ENCODE measurements around the gene HERC2. TPM values are rescaled to one million over a fixed set of nuclear protein-coding genes. Genes with fewer than 3 reads are reported as not detected.

The HERC2 gene
- total and polyA plus RNA-seq, 9 of the 15 experiments (the other 6 are each of a cell fraction or from before 2014, with no cell fraction given), result 10.6 to 84.0 (median 42.6) TPM

GRCh38 chr15:28098766-28099554 is 223.0 kb downstream of the HERC2 start, which contains the start of gene OCA2 (continued):
- TF ChIP-seq MLLT1 (IDR thresholded peaks at IDR 0.05) (no peak), ZNF444 (CRISPR knock-in tag; IDR thresholded peaks at IDR 0.05) (no peak), ZNF253 (CRISPR knock-in tag; conservative IDR thresholded peaks at IDR 0.05) (no peak), ZNF639 (CRISPR knock-in tag; conservative IDR thresholded peaks at IDR 0.05 in 1 of 2, IDR thresholded peaks at IDR 0.05 in 1 of 2) (no peak), HNRNPH1 (optimal IDR thresholded peaks at IDR 0.05; ENCODE audit: low read depth, low read length) (no peak), TRIM24 (IDR thresholded peaks at IDR 0.05) (no peak), ZNF431 (CRISPR knock-in tag; IDR thresholded peaks at IDR 0.05) (no peak), DMBX1 (CRISPR knock-in tag; IDR thresholded peaks at IDR 0.05; ENCODE audit: borderline replicate concordance) (no peak), ZNF217 (CRISPR knock-in tag; IDR thresholded peaks at IDR 0.05) (no peak), BMI1 (IDR thresholded peaks at IDR 0.05; ENCODE audit: low read length) (no peak), ZKSCAN1 (IDR thresholded peaks at IDR 0.05; ENCODE audit: low read depth, low read length) (no peak), TFE3 (CRISPR knock-in tag; IDR thresholded peaks at IDR 0.05) (no peak), HOXB6 (CRISPR knock-in tag; IDR thresholded peaks at IDR 0.05; ENCODE audit: borderline replicate concordance) (no peak)
